GM18909 (cell line): ENCODE measurements around the gene TUT4.

Experiments used
- ATAC-seq: cut with Tn5 transposase; IDR thresholded peaks from one replicate; pipeline ENCODE4 v1.9.1; 2021; ENCODE audit warnings: mild to moderate bottlenecking; ENCODE audit not compliant: unreplicated experiment, poor library complexity

Gene TUT4

GRCh38 chr1:52476943-52477342 lies 75.9 kb downstream of the TUT4 start:
- no peak for ATAC-seq

GRCh38 chr1:52474807-52475206 lies 78.1 kb downstream of the TUT4 start:
- ATAC-seq = no peak

GRCh38 chr1:52473039-52473438 lies 79.9 kb downstream of the TUT4 start:
- ATAC-seq = no peak

GRCh38 chr1:52472384-52472783 lies 80.5 kb downstream of the TUT4 start:
- ATAC-seq = no peak

- no peak for ATAC-seq
These were observed 83.8 kb downstream of the TUT4 start for GRCh38 chr1:52469108-52469507.

GRCh38 chr1:52463891-52464290 lies 89.0 kb downstream of the TUT4 start:
- ATAC-seq = no peak

GRCh38 chr1:52461821-52462220 lies 91.1 kb downstream of the TUT4 start:
- no peak for ATAC-seq

GRCh38 chr1:52460694-52461093 lies 92.2 kb downstream of the TUT4 start:
- ATAC-seq = no peak

- ATAC-seq = no peak
These were observed 97.2 kb downstream of the TUT4 start for GRCh38 chr1:52455686-52456085.

- no peak for ATAC-seq
These were observed 98.1 kb downstream of the TUT4 start for GRCh38 chr1:52454779-52455178.

- no peak for ATAC-seq
These were observed 98.8 kb downstream of the TUT4 start for GRCh38 chr1:52454127-52454526.

GRCh38 chr1:52444463-52444862 lies 108.4 kb downstream of the TUT4 start:
- ATAC-seq = no peak

- no peak for ATAC-seq
These were observed 112.9 kb downstream of the TUT4 start for GRCh38 chr1:52439976-52440375.

GRCh38 chr1:52436817-52437216 lies 116.1 kb downstream of the TUT4 start:
- no peak for ATAC-seq

- no peak for ATAC-seq
These were observed 117.2 kb downstream of the TUT4 start for GRCh38 chr1:52435650-52436049.

- ATAC-seq = no peak
These were observed 117.7 kb downstream of the TUT4 start for GRCh38 chr1:52435211-52435610.

- no peak for ATAC-seq
These were observed 120.1 kb downstream of the TUT4 start for GRCh38 chr1:52432807-52433206.

- no peak for ATAC-seq
These were observed 125.7 kb downstream of the TUT4 start for GRCh38 chr1:52427152-52427551.

GRCh38 chr1:52426371-52426770 lies 126.5 kb downstream of the TUT4 start:
- no peak for ATAC-seq

- no peak for ATAC-seq
These were observed 128.1 kb downstream of the TUT4 start for GRCh38 chr1:52424813-52425212.

GRCh38 chr1:52424231-52424636 lies 128.7 kb downstream of the TUT4 start:
- ATAC-seq = no peak

GRCh38 chr1:52423771-52424170 lies 129.1 kb downstream of the TUT4 start:
- ATAC-seq = no peak

- ATAC-seq = no peak
These were observed 129.8 kb downstream of the TUT4 start for GRCh38 chr1:52423055-52423454.
